ENCODE measurements around the gene FAM13C.

The FAM13C gene

DNA sequence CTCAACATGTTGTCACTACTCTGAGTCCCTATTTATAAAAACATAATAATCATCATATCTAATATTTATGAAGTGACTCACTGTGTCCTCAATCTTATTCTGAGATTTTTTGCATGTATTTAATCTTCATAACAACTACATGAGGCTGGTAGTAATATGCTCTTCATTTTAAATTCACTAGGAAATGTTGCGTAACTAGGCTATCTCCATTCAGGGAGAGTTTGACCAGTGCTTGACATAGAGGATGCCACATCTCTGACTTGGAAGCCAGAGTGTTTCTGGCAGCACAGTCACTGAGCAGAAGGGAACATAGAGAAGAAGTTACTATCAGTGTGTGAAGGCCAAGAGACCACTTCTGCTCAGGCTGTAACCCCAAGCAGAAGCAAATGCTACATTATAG is 88.9 kb downstream of the FAM13C start:
- no peaks in the 10 kb centered on the region for H3K9me3 ChIP-seq (ENCODE audit: control insufficient read depth, insufficient read depth, low read depth, low read length)
- no peak overlapping the region for H3K27ac ChIP-seq (ENCODE audit: extremely low read depth, low read depth, low read length)
- ChIA-PET CTCF (no interaction called here), POLR2A (no interaction called here)
- no peak overlapping the region for H3K4me3 ChIP-seq (ENCODE audit: low read depth, low read length)
- H3K36me3 ChIP-seq (ENCODE audit: control insufficient read depth in 2 of 2, insufficient read depth in 1 of 2, low read length in 2 of 2): peaks cover 0 to 3% of the 10 kb centered on the region in 2 experiments; a peak in 1 of 3 replicates
- TF ChIP-seq, protein P1, sequence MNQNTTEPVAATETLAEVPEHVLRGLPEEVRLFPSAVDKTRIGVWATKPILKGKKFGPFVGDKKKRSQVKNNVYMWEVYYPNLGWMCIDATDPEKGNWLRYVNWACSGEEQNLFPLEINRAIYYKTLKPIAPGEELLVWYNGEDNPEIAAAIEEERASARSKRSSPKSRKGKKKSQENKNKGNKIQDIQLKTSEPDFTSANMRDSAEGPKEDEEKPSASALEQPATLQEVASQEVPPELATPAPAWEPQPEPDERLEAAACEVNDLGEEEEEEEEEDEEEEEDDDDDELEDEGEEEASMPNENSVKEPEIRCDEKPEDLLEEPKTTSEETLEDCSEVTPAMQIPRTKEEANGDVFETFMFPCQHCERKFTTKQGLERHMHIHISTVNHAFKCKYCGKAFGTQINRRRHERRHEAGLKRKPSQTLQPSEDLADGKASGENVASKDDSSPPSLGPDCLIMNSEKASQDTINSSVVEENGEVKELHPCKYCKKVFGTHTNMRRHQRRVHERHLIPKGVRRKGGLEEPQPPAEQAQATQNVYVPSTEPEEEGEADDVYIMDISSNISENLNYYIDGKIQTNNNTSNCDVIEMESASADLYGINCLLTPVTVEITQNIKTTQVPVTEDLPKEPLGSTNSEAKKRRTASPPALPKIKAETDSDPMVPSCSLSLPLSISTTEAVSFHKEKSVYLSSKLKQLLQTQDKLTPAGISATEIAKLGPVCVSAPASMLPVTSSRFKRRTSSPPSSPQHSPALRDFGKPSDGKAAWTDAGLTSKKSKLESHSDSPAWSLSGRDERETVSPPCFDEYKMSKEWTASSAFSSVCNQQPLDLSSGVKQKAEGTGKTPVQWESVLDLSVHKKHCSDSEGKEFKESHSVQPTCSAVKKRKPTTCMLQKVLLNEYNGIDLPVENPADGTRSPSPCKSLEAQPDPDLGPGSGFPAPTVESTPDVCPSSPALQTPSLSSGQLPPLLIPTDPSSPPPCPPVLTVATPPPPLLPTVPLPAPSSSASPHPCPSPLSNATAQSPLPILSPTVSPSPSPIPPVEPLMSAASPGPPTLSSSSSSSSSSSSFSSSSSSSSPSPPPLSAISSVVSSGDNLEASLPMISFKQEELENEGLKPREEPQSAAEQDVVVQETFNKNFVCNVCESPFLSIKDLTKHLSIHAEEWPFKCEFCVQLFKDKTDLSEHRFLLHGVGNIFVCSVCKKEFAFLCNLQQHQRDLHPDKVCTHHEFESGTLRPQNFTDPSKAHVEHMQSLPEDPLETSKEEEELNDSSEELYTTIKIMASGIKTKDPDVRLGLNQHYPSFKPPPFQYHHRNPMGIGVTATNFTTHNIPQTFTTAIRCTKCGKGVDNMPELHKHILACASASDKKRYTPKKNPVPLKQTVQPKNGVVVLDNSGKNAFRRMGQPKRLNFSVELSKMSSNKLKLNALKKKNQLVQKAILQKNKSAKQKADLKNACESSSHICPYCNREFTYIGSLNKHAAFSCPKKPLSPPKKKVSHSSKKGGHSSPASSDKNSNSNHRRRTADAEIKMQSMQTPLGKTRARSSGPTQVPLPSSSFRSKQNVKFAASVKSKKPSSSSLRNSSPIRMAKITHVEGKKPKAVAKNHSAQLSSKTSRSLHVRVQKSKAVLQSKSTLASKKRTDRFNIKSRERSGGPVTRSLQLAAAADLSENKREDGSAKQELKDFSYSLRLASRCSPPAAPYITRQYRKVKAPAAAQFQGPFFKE (tag by site-specific recombination; IDR thresholded peaks at IDR 0.05; ENCODE audit: borderline replicate concordance): no peak
- TF ChIP-seq ZNF423 (tag by site-specific recombination; IDR thresholded peaks at IDR 0.05) (no peak), ZNF558 (tag by site-specific recombination; IDR thresholded peaks at IDR 0.05) (no peak), ZNF302 (tag by site-specific recombination; IDR thresholded peaks at IDR 0.05; ENCODE audit: low read depth) (no peak), SETDB1 (IDR thresholded peaks at IDR 0.05; ENCODE audit: insufficient read length, low read length) (no peak), ZNF202 (tag by site-specific recombination; IDR thresholded peaks at IDR 0.05; ENCODE audit: borderline replicate concordance) (no peak), ZNF335 (tag by site-specific recombination; conservative IDR thresholded peaks at IDR 0.05) (no peak), HOXC10 (CRISPR knock-in tag; IDR thresholded peaks at IDR 0.05) (no peak), RBAK (tag by site-specific recombination; IDR thresholded peaks at IDR 0.05) (no peak), GLIS1 (tag by site-specific recombination; IDR thresholded peaks at IDR 0.05) (no peak), ZNF324 (tag by site-specific recombination; IDR thresholded peaks at IDR 0.05) (no peak), ZNF776 (tag by site-specific recombination; IDR thresholded peaks at IDR 0.05; ENCODE audit: borderline replicate concordance) (no peak), ZNF433 (tag by site-specific recombination; IDR thresholded peaks at IDR 0.05; ENCODE audit: low read depth) (no peak), BCL6B (tag by site-specific recombination; IDR thresholded peaks at IDR 0.05) (no peak), ZBTB17 (tag by site-specific recombination; IDR thresholded peaks at IDR 0.05) (no peak), ZNF37A (tag by site-specific recombination; IDR thresholded peaks at IDR 0.05) (no peak), ZNF398 (tag by site-specific recombination; IDR thresholded peaks at IDR 0.05) (no peak)
- TF ChIP-seq, protein P2, sequence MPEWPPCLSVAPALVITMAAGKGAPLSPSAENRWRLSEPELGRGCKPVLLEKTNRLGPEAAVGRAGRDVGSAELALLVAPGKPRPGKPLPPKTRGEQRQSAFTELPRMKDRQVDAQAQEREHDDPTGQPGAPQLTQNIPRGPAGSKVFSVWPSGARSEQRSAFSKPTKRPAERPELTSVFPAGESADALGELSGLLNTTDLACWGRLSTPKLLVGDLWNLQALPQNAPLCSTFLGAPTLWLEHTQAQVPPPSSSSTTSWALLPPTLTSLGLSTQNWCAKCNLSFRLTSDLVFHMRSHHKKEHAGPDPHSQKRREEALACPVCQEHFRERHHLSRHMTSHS (tag by site-specific recombination; IDR thresholded peaks at IDR 0.05): no peak
- TF ChIP-seq, protein P3, sequence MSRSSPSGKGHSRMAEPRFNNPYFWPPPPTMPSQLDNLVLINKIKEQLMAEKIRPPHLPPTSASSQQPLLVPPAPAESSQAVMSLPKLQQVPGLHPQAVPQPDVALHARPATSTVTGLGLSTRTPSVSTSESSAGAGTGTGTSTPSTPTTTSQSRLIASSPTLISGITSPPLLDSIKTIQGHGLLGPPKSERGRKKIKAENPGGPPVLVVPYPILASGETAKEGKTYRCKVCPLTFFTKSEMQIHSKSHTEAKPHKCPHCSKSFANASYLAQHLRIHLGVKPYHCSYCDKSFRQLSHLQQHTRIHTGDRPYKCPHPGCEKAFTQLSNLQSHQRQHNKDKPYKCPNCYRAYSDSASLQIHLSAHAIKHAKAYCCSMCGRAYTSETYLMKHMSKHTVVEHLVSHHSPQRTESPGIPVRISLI (tag by site-specific recombination; IDR thresholded peaks at IDR 0.05): no peak
- TF ChIP-seq, protein P4, sequence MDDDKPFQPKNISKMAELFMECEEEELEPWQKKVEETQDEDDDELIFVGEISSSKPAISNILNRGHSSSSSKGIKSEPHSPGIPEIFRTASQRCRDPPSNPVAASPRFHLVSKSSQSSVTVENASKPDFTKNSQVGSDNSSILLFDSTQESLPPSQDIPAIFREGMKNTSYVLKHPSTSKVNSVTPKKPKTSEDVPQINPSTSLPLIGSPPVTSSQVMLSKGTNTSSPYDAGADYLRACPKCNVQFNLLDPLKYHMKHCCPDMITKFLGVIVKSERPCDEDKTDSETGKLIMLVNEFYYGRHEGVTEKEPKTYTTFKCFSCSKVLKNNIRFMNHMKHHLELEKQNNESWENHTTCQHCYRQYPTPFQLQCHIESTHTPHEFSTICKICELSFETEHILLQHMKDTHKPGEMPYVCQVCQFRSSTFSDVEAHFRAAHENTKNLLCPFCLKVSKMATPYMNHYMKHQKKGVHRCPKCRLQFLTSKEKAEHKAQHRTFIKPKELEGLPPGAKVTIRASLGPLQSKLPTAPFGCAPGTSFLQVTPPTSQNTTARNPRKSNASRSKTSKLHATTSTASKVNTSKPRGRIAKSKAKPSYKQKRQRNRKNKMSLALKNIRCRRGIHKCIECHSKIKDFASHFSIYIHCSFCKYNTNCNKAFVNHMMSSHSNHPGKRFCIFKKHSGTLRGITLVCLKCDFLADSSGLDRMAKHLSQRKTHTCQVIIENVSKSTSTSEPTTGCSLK (tag by site-specific recombination; IDR thresholded peaks at IDR 0.05): no peak
- H3K4me1 ChIP-seq (ENCODE audit: control insufficient read depth, insufficient read depth, low read length): no peaks in the 10 kb centered on the region

Data from HEK293 (cell line).